Suprapubic skin (tissue), 3 donors: ENCODE results near the gene ST3GAL6.

Source experiments
- EP300 ChIP-seq: sonication (generic); formaldehyde crosslinking; IDR thresholded peaks from one replicate; pipeline ENCODE4 v1.6.1; 2017; ENCODE audit warnings: antibody characterized with exemption
- POLR2A ChIP-seq, 2 donors: fragments of 450-650 bp; IDR thresholded peaks; one replicate each; pipeline ENCODE4 v1.6.1; 2017; ENCODE audit warnings: antibody characterized with exemption in 2 of 2, mild to moderate bottlenecking in 2 of 2, moderate library complexity in 2 of 2
- TF ChIP-seq, protein P1 (sequence below), 2 donors: fragments of 200-600 bp in 1 of 2; fragments of 450-650 bp in 1 of 2; sonication (generic) in 1 of 2; IDR thresholded peaks; one replicate each; pipeline ENCODE4 v1.5.1; 2016 to 2019; ENCODE audit warnings: antibody characterized with exemption in 2 of 2, mild to moderate bottlenecking in 1 of 2, moderate library complexity in 1 of 2

- TF ChIP-seq, protein P1, sequence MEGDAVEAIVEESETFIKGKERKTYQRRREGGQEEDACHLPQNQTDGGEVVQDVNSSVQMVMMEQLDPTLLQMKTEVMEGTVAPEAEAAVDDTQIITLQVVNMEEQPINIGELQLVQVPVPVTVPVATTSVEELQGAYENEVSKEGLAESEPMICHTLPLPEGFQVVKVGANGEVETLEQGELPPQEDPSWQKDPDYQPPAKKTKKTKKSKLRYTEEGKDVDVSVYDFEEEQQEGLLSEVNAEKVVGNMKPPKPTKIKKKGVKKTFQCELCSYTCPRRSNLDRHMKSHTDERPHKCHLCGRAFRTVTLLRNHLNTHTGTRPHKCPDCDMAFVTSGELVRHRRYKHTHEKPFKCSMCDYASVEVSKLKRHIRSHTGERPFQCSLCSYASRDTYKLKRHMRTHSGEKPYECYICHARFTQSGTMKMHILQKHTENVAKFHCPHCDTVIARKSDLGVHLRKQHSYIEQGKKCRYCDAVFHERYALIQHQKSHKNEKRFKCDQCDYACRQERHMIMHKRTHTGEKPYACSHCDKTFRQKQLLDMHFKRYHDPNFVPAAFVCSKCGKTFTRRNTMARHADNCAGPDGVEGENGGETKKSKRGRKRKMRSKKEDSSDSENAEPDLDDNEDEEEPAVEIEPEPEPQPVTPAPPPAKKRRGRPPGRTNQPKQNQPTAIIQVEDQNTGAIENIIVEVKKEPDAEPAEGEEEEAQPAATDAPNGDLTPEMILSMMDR (IDR thresholded peaks at IDR 0.05) = peak; percentile 22 to 37
- no peak for TF ChIP-seq EP300
- no peak for TF ChIP-seq POLR2A (IDR thresholded peaks at IDR 0.05)
Measured at GRCh38 chr3:98812851-98813374, 49.8 kb downstream of the ST3GAL6 start.
